H7 (cell line): ENCODE measurements around the gene PXMP4. TPM values are rescaled to one million over a fixed set of nuclear protein-coding genes. Genes with fewer than 3 reads are reported as not detected.
"Not testable (repeated sequence)": the region's sequence is repeated elsewhere in the genome, so short reads cannot be mapped to it uniquely, and the experiment has no call there.

Source experiments
- DNase-seq: peaks from one replicate; pipeline ENCODE4 v3.0.0; 2012
- H3K27me3 ChIP-seq: 2 replicates; pipeline ENCODE4 v1.6.0; 2011; ENCODE audit warnings: mild to moderate bottlenecking, low read length; ENCODE audit not compliant: control insufficient read depth, insufficient read depth
- H3K36me3 ChIP-seq: replicated peaks from 2 replicates; pipeline ENCODE4 v1.5.1; 2011; ENCODE audit warnings: low read length; ENCODE audit not compliant: control insufficient read depth, insufficient read depth
- H3K4me3 ChIP-seq: 2 replicates; pipeline ENCODE4 v1.5.1; 2011; ENCODE audit warnings: low read depth, mild to moderate bottlenecking, control low read depth, low read length, moderate library complexity; ENCODE audit not compliant: insufficient read depth
- total RNA-seq: library from RNA; depleted of rRNA; stranded (reverse); fragments of >200 nt; shearing (Covaris generic); gene quantifications from 2 replicates; pipeline ENCODE4 v1.2.3, GENCODE V29; 2014

The PXMP4 gene
- total RNA-seq, 1 experiment from 2014 or later = under 0.01 TPM

DNA sequence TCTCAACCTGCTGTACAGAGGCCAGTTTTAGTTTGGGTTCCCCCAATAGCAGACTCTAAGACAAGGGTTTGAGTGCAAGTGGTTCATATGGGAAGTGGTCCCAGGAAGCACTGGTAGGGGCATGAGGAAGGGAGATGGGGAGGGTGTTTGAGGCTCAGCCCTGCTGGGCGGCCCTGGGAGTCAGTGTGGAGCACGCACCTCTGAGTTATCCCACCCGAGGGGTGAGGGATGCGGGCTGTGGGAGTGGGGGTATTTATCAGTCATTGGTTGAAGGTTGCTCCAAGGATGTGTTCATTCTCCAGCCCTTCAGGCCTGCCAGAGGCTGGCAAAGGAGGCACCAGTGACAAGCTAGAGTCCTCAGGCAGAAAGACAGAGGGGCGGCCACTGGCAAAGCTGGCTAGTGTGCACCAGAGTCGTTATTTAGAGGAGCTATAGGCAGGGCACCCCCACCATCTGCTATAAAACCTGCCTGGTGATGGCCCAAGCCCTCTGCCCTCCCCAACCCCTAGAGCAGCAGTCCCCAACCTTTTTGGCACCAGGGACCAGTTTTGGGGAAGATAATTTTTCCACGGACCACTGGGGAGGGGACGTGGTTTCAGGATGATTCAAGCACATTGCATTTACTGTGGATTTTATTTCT, 16.5 kb downstream of the PXMP4 start:
- Histone ChIP-seq H3K27me3 (no peaks in the 10 kb centered on the region), H3K4me3 (no peak overlapping the region), H3K36me3 (no peaks in the 10 kb centered on the region)
- no peak for DNase-seq

DNA sequence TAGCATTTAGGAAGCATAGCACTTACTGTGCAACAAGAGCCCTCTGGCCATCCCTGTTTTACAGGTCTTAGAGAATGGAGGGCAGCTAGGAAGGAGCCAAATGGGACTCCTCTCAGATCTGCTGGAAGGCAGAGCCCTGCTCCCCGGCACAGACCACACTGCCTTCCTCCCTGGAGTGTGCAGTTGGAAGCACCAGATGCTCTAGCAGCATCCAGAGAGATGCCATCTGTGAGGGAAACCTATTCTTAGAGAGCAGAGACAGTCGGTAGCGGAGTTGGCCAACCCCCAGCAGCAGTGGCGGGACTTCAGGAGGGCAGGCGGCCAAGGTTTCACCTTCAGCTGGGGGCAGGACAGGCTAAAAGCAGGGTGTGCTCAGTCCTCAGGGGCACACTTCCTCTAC, 17.2 kb downstream of the PXMP4 start:
- Histone ChIP-seq H3K36me3 (no peaks in the 10 kb centered on the region), H3K4me3 (no peak overlapping the region), H3K27me3 (no peaks in the 10 kb centered on the region)
- DNase-seq = no peak

DNA sequence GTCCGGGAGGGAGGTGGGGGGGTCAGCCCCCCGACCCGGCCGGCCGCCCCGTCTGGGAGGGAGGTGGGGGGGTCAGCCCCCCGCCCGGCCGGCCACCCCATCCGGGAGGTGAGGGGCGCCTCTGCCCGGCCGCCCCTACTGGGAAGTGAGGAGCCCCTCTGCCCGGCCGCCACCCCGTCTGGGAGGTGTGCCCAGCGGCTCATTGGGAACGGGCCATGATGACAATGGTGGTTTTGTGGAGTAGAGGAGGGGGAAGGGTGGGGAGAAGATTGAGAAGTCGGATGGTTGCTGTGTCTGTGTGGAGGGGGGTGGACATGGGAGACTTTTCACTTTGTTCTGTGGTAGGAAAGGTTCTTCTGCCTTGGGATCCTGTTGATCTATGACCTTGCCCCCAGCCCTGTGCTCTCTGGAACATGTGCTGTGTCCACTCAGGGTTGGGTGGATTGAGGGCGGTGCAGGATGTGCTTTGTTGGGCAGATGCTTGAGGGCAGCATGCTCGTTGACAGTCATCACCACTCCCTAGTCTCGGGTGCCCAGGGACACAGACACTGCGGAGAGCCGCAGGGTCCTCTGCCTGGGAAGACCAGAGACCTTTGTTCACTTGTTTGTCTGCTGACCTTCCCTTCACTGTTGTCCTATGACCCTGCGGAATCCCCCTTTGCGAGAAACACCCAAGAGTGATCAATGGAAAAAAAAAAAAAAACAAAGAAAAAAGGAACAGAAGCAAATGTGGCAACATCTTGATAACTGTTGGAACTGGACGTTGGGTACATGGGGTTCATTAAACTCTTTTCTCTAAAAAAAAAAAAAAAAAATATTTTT, 18.3 kb downstream of the PXMP4 start:
- no peak overlapping the region for H3K4me3 ChIP-seq
- no peaks in the 10 kb centered on the region for H3K27me3 ChIP-seq
- DNase-seq = no peak
- H3K36me3 ChIP-seq = no peaks in the 10 kb centered on the region

DNA sequence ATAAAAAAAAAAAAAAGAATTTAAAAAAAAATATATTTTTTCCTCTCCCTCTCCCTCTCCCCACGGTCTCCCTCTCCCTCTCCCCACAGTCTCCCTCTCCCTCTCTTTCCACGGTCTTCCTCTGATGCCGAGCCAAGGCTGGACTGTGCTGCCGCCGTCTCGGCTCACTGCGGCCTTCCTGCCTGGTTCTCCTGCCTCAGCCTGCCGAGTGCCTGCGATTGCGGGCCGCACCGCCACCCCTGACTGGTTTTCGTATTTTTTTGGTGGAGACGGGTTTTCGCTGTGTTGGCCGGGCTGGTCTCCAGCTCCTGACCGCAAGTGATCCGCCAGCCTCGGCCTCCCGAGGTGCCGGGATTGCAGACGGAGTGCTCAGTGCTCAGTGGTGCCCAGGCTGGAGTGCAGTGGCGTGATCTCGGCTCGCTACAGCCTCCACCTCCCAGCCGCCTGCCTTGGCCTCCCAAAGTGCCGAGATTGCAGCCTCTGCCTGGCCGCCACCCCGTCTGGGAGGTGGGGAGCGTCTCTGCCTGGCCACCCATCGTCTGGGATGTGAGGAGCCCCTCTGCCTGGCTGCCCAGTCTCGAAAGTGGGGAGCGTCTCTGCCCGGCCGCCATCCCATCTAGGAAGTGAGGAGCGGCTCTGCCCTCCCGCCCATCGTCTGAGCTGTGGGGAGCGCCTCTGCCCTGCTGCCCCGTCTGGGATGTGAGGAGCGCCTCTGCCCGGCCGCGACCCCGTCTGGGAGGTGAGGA, 19.2 kb downstream of the PXMP4 start:
- DNase-seq, H3K27me3 ChIP-seq, H3K4me3 ChIP-seq, H3K36me3 ChIP-seq: not testable (repeated sequence)

DNA sequence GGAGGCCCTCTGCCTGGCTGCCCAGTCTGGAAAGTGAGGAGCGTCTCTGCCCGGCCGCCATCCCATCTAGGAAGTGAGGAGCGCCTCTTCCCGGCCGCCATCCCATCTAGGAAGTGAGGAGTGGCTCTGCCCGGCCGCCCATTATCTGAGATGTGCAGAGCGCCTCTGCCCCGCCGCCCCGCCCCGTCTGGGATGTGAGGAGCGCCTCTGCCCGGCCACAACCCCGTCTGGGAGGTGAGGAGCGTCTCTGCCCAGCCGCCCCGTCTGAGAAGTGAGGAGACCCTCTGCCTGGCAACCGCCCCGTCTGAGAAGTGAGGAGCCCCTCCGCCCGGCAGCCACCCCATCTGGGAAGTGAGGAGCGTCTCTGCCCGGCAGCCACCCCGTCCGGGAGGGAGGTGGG, 21.1 kb downstream of the PXMP4 start:
- H3K27me3 ChIP-seq, DNase-seq, H3K4me3 ChIP-seq, H3K36me3 ChIP-seq: not testable (repeated sequence)

DNA sequence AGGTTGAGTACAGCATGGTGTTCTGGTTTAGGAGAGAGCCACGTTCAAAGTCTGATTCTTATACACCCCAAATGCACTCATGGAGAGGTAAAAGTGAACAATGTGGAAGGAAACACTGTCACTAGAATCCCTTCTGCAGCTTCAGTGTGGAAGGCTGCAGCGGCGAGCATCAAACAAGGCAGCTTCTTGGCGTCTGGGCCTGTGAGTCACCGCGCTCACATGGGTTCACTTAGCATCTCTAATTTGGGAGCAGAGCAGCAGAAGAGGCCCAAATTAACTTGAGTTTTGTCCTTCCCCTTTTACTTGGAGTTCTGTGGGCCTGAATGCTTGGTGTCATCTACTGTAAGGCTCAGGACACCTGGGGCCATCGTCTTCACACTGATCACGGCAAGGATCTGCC, 23.0 kb downstream of the PXMP4 start:
- DNase-seq = no peak
- Histone ChIP-seq H3K27me3 (no peaks in the 10 kb centered on the region; the same call in 1 of the 2 replicates), H3K4me3 (no peak overlapping the region), H3K36me3 (no peaks in the 10 kb centered on the region)

DNA sequence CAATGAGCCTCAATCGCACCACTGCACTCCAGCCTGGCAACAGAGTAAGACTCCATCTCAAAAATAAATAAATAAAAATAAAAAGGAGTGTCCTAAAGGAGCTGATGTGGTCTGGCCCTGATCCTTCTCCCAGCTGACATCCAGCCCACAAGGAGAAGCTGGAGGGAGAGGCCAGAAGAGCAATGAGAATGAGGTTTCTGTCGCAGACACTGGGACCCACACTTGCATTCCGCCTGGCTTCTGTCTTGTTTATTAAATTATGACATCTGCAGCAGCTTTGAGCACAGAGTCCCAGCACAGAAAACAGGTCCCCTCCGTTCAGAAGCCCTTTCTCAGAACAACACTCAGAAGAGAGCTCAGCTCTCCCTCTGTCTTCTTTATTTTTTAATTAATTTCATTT, 23.7 kb downstream of the PXMP4 start:
- Histone ChIP-seq H3K36me3 (no peaks in the 10 kb centered on the region), H3K27me3 (no peaks in the 10 kb centered on the region; the same call in 1 of the 2 replicates), H3K4me3 (no peak overlapping the region)
- DNase-seq = no peak

DNA sequence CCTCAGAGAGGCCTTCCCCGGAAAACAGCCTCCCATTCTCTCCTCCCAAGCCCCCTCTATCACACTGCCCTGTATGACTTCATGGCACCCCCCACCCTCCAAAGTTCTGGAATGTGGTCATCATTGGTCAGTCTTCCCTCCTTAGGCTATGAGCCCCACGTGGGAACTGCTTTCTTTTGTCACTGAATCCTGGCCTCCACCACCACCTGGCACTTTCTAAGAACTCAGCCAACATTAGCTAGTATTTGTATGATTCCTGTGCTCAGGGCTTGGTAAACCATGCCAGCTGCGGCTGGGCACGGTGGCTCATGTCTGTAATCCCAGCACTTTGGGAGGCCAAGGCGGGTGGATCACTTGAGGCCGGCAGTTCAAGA, 25.5 kb downstream of the PXMP4 start:
- no peak for DNase-seq
- Histone ChIP-seq H3K36me3 (no peaks in the 10 kb centered on the region), H3K4me3 (no peak overlapping the region), H3K27me3 (peaks cover 1% of the 10 kb centered on the region; the same call in 1 of the 2 replicates)

DNA sequence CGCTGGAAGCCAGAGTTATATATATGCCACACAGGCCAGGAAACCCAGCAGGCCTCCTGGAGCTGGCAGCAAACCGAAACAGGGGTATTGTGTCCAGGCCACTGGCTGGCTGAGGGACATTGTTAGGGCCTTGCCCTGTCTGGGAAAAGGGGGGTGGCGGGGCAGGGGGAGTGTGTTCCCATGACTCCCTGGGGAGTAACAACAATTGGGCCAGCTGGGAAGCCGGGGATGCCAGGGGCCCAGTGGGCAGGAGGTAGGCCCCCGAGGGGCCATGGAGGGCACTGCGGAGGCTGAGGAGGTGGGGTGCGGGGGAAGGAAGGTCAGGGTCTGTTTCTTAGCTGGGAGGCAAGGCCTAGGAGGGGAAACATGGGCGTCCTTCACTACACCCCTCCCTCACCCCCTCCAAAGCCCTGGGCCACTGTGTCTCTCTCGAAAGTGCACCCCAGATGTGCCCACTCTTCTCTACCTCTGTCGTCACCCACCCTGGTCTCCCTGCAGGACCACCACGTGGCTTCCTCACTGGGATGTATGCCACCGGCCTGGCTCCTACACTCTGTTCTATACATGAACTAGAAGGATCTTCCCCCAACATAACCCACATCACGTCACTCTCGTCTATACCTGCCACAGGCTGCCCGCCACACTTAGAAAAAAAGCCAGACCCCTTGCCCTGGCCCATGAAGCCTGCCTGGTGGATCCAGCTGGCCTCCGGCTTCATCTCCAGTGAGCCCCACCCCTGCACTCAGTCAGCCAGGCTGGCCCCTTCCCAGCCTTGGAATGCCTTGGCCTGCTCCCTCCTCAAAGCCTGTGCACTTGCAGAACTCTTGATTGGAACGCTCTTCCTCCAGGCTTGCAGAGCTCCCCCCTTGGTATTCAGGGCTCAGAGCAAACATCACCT, 26.1 kb downstream of the PXMP4 start:
- Histone ChIP-seq H3K4me3 (no peak overlapping the region), H3K36me3 (no peaks in the 10 kb centered on the region), H3K27me3 (peaks cover 1% of the 10 kb centered on the region; the same call in 1 of the 2 replicates)
- peak; percentile 67 for DNase-seq

DNA sequence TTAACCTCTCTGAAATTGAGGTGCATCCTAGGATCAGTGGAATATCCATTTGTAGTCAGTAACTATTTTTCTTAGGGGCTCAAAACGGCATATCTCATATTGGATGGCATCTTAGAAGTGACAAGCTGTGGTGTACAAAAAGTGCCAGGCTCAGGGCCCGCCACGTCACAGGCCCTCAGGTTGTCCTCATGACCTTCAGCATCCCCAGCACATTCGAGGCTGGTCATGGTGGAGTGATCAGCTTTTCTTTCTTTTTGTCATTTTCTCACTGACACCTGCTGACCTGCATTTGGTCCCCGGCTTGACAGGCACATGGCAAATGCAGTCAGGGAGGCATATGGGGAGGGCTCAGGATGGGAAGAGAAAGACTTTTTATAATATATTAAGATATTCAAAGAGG, 26.8 kb downstream of the PXMP4 start:
- Histone ChIP-seq H3K36me3 (no peaks in the 10 kb centered on the region), H3K4me3 (no peak overlapping the region), H3K27me3 (peaks cover 1% of the 10 kb centered on the region; the same call in 1 of the 2 replicates)
- no peak for DNase-seq

DNA sequence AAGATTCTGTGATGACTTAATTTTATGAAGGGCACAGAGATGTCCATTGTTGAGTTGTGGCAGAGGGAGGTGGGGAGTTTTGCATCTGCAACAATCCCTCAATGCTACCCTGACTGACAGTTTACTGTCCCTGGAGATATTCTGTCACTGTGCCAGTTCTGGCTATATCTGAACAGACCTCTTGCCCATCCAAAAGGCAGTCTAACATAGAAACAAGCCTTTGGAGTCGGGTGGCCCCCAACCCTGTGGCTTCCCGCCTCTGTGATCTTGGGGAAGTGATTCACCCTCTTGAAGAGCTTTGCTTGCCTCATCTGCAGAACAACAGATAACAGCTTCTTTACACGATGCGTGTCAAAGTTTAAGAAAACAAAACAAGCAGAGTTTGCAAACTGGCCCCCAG, 30.1 kb downstream of the PXMP4 start:
- no peak for DNase-seq
- Histone ChIP-seq H3K27me3 (peaks cover 4% of the 10 kb centered on the region; the same call in 1 of the 2 replicates), H3K36me3 (no peaks in the 10 kb centered on the region), H3K4me3 (no peak overlapping the region)

DNA sequence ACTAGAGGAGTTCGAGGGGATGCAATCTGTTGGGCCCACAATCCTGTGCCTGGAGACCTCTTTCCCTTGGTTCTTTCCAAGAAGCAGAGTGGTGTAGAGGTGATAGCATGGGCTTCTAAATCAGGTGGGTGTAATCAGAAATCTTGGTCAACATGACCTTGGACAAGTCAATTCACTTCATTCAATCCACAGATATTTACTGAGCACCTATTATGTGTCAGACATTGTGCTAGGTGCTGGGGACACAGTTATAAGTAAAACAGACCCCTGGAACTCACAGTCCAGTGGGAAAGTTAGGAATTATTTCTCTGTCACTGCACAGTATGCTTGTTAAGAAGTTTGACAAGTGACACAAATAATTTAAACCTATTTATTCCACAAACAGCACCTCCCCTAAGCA, 30.6 kb downstream of the PXMP4 start:
- Histone ChIP-seq H3K27me3 (peaks cover 4% of the 10 kb centered on the region; the same call in 1 of the 2 replicates), H3K4me3 (no peak overlapping the region), H3K36me3 (no peaks in the 10 kb centered on the region)
- no peak for DNase-seq

DNA sequence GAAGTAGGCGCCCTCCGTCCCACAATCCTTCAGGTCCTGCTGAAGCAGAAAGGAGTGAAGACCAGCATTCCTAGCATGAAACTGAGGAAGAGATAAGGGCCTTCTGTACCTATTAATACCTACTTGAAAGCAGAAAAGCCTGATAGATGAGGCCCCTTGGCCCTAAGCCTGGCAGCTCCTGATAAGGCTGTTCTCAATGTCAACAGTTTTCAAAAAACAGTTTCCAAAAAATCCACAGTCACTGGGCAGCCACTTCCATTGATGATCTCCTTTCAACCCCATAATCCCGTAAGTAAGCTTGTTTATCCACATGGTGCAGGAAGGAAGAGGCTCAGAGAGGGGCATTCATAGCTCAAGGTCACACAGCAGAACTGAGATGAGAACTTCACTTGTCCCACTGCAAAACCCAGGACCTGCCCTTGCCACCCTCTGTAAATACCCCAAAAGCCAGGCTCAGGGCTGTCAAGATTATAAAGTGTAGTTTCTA, 31.1 kb downstream of the PXMP4 start:
- Histone ChIP-seq H3K4me3 (no peak overlapping the region), H3K36me3 (no peaks in the 10 kb centered on the region; the same call in 1 of the 2 replicates), H3K27me3 (peaks cover 4% of the 10 kb centered on the region; the same call in 1 of the 2 replicates)
- DNase-seq = no peak
